HG02885 (cell line): ENCODE measurements around the gene ADSS1.
A peak's percentile ranks its signal among the peaks of the same experiment; 100 is the strongest.

Experiments
- ATAC-seq: cut with Tn5 transposase; IDR thresholded peaks from one replicate; pipeline ENCODE4 v1.9.1; 2021; ENCODE audit warnings: mild to moderate bottlenecking; ENCODE audit not compliant: unreplicated experiment, poor library complexity

Gene ADSS1

GRCh38 chr14:104723651-104724406 lies at the start of gene ADSS1:
TSS of gene ADSS1 (plus strand) at chr14:104724229. CDS start at chr14:104724271, 42 bp downstream.
- ATAC-seq: peak; percentile 55

GRCh38 chr14:104675447-104675846 lies 48.6 kb upstream of the ADSS1 start:
- ATAC-seq: no peak

- ATAC-seq: no peak
These were observed 47.8 kb upstream of the ADSS1 start for GRCh38 chr14:104676130-104676693.

- peak; percentile 40 for ATAC-seq
These were observed 47.1 kb upstream of the ADSS1 start for GRCh38 chr14:104676694-104677511.

- ATAC-seq: peak; percentile 53
These were observed 46.3 kb upstream of the ADSS1 start for GRCh38 chr14:104677512-104678332.

GRCh38 chr14:104678346-104678745 lies 45.7 kb upstream of the ADSS1 start:
- no peak for ATAC-seq

GRCh38 chr14:104678901-104679705 lies 44.9 kb upstream of the ADSS1 start:
- ATAC-seq: no peak

GRCh38 chr14:104680056-104680805 lies 43.8 kb upstream of the ADSS1 start:
- no peak for ATAC-seq

- ATAC-seq: peak; percentile 37
These were observed 43.0 kb upstream of the ADSS1 start for GRCh38 chr14:104680806-104681688.

- ATAC-seq: no peak
These were observed 42.3 kb upstream of the ADSS1 start for GRCh38 chr14:104681689-104682074.

- no peak for ATAC-seq
These were observed 41.9 kb upstream of the ADSS1 start for GRCh38 chr14:104682107-104682593.

GRCh38 chr14:104683653-104684448 lies 40.2 kb upstream of the ADSS1 start:
- no peak for ATAC-seq

GRCh38 chr14:104684449-104684821 lies 39.6 kb upstream of the ADSS1 start:
- ATAC-seq: no peak

GRCh38 chr14:104685216-104685997 lies 38.6 kb upstream of the ADSS1 start:
- no peak for ATAC-seq

- ATAC-seq: no peak
These were observed 37.9 kb upstream of the ADSS1 start for GRCh38 chr14:104685998-104686610.
